GOT3 (cell line): ENCODE data around the gene TESMIN.

Experiments used
- DNase-seq: peaks from one replicate; lab custom pipeline; 2025; ENCODE audit warnings: mixed read lengths; lab: John Stamatoyannopoulos, UW

Gene TESMIN

DNA sequence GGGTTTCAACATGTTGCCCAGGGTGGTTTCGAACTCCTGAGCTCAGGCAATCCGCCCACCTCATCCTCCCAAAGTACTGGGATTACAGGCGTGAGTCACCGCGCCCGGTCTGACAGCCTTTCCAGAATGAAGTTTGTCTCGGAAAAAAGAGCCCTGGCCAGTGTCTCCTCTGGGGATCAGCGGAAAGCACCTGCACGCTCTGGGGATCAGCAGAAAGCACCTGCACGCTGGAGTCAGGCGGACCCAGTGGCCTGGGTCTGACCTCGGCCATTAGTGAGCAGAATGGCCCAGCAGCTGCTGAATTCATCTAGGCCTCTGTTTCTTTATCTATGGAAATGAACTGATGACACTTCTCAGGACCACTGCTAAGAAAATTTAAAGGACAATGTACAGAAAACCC, 10.5 kb upstream of the TESMIN start:
- DNase-seq, result no peak

DNA sequence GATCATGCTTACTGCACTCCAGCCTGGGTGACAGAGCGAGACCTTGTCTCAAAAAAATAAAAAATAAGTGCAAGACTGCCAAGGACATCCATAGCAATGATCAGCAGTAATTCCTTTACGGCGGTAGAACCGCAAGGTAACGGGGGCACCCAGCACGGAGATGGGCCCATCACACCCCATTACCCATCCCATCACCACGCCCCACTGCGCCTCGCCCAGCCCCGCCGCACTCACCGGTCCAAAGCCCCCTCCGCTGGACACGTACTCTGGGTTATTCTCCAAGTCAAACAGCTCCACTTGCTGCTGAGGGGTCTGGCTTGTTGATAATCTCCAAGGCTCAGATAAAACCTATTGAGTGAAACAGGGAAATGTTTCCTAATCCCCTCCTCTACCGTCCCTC, 8.7 kb upstream of the TESMIN start:
- no peak for DNase-seq

DNA sequence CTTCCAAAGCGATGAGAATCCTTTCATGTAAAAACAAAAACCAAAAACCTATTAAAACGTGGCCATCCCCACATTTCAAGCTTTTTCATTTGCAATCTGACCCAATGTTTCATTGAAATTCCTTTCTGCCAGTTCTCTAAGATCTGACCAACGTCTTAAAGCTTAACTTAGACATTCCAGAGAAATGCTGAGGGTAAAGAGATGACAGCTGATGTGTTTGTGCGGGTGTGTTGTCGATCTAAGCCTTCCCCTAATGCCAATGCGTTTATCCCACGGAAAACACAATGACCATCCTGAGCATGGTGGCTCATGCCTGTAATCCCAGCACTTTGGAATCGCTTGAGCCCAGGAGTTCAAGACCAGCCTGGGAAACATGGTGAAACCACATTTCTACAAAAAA, 6.4 kb upstream of the TESMIN start:
- DNase-seq, result no peak

DNA sequence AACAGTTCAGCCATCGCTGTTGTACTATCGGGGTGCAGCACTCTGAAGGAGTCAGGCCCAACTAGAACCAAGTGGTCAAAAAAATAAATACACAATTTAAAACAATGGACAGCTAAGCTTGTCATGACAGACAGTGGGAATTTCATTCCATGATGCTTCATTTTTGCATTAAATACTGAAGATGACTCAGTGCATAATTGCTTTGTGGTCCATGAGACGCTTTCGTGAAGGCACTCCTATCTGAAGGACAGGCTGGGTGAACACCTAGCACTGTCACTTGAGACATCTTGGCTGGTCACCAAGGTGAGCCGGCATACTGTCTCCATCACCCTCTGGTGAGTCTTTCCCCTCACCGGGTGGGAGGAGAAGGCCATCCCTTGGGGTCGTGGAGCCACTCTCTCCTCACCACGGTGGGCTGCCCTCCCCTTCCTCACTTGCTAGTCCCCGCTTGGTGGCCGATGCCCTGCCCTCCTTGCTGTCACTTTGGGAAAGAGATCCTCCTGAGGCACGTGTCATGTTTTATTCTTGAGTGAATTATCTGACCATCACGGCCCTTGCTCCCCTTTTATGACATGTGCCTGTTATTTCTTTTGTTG, 4.9 kb upstream of the TESMIN start:
- DNase-seq, result no peak

DNA sequence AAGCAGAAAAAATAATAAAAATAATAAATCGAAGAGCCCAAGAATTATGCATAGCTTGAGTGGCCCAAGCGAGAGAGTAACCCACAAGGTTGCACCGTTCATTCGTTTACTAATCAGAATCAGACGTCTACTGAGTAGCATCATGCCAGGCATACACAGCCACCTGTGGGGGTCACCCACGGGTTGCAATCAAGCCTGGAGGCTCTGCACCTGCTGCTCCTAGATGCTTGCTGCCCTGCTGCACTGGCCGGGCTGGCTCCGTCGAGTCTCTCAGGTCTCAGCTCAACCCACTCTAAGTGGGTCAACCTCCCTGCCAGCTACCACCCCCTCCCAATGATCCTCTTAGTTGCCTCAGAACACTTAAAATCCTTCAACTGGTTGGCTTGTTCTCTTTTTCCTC, 2.0 kb upstream of the TESMIN start:
- DNase-seq, result no peak

DNA sequence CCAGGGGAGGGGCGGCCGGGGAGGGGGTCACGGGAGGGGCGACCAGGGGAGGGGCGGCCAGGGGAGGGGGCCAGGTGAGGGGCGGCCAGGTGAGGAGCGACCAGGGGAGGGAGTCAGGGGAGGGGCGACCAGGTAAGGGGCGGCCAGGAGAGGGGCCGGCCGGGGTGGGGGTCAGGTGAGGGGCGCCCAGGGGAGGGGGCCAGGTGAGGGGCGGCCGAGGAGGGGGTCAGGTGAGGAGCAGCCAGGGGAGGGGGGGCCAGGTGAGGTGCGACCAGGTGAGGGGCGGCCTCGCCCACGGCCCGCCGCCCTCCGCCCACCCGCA, 355 bp downstream of the TESMIN start:
- no peak for DNase-seq

DNA sequence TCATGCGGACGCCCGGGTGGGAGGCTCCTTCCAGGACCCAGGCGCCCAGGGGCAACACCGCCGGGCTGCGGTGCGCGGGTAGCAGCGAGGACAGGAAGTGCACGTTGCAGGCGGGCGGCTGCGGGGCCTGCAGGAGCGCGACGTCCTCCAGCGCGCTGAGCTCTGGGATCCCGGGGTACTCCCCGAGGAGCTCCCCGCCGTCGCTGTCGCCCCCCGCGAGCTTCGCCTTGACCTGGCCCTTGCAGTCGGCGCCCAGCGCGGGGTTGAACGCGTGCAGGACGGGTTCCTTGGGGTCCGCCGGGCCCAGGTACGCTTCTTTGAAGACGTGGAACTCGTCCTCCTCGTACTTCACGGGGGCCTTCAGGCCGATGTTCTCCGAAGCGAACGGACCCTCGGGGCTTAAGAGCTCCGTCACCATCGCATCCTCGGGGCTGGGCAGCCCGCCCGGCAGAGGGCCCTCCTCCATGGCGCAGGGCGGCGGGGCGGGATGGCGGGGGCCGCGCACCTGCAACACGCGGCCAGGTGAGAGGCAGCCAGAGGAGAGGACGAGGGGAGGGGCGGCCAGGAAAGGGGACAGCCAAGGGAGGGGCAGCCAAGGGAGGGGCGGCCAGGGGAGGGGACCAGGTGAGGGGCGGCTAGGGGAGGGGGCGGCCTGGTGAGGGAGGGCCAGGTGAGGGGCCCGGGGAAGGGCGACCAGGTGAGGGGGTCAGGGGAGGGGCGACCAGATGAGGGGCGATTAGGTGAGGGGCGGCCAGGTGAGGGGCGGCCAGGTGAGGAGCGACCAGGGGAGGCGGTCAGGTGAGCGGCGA, 921 bp downstream of the TESMIN start:
- DNase-seq, result no peak

DNA sequence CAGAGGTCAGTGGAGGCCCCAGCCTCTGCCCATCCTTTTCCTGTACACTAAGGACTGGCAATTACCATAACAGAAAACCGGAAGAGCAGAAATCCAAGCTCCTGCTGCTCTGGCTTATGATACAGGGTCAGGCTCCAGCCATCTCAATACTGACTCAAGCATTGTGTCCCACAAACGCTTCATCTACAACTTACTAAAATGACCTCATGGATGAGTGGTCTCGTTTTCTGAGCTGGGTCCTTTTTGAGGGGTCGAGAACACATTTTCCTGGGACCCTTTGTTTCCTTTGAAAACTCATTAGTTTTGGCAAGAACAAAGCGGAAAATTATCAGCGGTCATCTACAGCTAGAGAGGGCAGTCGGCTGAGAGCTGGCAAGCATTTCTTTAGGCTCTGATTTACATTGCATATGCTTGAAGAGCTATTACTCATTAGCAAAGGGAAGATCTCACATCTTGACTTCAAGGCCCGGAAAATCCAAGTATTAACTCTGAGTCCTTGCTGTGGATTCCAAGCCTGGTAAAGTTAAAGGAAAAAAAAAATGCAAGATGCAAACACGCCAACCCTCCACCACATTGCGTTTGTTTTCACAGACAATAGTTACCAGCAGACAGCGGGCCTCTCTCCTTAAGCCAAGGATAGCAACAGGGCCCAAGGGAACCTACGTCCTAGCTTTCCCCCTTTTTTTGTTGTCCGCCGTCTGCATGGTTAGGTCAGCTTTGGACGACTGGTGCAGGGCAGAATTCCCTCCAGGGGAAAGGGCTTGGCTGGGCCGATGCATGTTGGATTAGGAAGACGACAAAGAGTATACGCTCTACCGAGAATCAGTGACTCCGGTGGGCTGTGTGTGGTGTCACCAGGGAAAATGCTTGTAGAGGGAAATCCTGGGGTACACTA, 1.8 kb downstream of the TESMIN start:
- no peak for DNase-seq

DNA sequence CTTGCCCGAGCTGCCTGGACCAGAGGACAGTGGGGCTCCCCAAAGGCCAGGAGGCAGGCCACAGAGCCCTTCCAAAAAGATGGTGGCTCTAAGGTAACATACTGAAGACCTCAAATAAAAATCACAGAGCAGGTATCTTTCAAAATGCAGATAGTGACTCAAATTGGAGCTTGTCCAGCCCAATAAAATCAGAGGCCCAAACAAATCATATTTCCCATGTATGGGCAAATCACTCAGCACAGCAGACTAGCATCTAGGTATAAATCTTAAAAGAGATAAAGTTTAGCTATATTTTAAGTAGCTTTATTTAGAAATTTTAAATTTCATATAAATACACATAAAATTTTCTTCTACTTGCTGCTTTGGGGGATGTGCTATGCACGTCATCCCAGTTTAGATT, 3.3 kb downstream of the TESMIN start:
- no peak for DNase-seq

DNA sequence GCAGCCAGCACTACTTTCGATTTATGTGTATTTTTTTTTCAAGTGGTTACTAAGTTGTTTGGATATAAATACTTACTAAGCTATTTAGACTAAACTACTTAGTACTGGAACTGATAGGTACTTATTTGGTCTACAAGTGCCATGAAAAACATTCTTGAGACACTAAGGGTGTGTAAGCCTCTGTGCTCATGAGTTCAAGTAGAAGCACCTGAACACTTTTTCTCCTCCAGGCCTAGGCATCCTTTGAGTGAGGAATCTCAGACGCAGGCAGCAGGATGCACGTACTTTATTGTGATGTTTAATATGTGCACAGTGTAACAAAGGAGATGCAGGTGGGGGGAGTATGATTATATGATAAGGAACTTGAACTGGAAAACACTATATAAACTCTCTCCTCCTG, 7.8 kb downstream of the TESMIN start:
- DNase-seq, result no peak

DNA sequence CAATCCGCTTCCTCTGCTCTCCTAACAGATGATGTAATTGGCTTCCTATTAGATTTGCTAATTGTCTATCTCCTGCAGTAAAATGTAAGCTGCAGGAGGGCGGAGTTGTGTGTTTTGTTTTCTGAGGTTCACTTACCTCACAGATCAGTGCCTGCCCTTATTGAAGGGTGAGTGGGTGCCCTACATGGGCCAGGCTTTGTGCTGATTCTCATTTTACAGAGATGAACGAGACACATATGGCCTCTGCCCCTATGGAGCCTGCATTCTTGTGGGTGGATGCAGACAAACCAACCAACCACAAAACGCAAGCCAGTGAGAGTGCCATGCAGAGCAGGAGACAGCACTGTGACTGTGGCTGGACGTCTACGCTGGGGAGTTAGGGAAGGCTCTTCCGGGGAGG, 9.9 kb downstream of the TESMIN start:
- no peak for DNase-seq

DNA sequence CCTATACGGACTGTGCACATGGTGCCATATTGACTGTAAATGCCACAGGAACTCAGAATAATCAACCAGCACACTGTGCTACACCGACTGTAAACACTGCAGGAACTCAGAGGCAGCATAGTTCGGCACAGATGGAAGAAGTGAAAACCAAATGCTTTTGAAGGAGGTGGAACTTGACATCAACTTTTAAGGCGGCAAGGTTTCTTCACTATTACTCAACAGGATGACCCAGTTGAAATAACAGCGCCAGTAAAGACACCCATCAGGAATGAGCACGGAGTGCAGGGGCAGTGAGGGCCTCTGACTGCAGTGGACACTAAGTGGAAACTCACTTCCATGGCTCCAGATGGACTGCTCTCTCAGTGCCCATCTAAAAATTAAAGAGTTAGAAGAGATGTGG, 15.7 kb downstream of the TESMIN start:
- no peak for DNase-seq

DNA sequence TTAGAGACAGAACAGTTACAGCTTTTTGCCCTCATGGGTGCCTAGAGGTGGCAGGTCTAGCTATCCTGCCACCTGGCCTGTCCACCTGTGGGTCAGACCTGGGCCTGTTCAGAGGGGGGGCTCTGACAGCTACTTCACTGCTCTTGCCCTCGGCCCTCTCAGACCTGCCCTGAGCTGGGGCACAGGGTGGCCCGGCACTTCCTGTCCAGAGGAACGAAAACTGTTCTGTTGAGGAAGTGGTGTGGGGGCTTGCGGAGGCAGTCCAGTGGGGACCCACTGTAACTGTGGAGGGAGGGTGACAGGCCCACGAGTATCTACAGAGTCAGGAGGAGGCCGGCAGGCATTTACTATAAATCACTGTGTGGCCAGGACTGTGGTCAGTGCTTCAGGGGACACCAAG, 16.2 kb downstream of the TESMIN start:
- DNase-seq, result no peak

DNA sequence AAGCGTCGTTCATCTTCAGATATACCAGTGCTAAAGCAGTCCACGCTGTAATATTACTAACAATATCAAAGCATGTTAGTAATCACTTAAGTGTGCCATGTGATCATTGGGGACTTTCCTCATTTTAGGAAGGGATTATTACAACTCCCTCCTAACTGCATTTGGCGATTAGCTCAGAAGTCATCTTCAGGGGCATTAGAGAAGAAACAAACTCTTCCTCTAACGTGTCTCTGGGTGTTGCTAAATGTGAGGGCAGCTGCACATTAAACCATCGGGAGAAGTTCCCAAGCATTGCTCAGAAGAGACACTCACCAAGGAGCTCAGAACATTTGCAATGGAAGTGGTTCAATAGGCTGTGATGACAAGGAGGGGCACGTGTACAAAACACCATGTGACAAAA, 17.2 kb downstream of the TESMIN start:
- DNase-seq, result no peak

DNA sequence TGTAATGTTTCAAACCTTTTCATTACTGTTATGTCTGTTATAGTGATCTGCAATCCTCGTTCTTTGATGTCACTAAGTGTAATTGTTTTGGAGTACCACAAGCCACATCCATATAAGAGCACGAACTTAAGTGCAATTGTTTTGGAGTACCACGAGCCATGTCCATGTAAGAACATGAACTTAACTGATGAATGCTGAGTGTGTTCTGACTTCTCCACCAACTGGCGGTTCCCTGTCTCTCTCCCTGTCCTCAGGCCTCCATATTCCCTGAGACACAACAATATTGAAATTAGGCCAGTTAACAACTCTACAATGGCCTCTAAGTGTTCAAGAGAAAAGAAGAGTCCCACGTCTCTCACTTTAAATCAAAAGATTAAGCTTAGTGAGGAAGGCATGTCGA, 23.5 kb downstream of the TESMIN start:
- no peak for DNase-seq

DNA sequence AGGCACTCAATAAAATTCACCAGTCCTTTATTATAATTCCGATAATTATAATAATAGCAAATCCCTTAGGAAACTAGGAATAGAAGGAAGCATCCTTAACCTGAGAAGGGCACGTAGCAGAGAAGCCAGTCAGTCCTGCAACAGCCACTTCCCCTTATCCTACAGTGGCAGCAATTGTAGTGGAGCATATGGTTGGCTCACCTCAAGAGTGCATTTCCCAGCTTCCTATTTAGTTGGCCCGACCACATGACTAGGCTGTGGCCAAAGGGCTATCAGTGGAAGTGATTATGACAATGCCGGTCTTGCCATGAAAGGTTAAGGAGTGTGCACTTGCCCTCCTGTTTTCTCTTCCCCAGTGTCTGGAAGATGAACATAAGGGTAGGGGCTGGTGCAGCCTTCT, 27.0 kb downstream of the TESMIN start:
- DNase-seq, result no peak

DNA sequence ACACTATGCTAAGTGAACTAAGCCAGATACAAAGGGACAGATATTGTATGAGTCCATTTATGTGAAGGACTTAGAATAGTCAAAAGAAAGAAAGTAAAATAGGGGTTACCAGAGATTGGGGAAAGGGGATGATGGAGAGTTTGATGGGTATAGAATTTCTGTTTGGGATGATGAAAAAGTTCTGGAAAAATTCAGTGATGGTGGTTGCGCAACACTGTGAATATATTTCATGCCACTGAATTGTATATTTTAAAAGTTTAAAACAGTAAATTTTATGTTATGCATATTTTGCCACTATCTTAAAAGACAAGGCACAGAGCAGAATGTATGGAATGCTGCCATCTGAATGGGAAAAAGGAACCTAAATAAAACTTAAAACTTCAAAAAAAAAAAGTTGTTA, 29.2 kb downstream of the TESMIN start:
- DNase-seq, result no peak

DNA sequence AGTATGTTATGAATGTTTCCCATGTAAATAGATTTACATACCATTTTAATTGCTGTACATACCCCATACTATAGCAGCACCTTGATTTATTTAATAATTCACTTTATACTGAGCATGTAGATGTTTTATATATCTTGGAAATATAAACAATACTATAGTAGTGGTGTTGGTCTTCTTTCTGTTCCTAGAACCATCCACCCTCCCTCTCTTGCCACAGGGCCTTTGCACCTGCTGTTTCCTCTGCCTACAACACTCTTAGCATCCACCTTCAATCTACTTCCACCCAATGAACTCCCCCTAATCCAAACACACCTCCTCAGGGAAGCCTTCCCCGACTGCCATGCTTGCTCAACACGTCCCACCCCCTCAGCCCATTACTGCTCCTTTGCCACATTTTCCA, 30.2 kb downstream of the TESMIN start:
- no peak for DNase-seq

DNA sequence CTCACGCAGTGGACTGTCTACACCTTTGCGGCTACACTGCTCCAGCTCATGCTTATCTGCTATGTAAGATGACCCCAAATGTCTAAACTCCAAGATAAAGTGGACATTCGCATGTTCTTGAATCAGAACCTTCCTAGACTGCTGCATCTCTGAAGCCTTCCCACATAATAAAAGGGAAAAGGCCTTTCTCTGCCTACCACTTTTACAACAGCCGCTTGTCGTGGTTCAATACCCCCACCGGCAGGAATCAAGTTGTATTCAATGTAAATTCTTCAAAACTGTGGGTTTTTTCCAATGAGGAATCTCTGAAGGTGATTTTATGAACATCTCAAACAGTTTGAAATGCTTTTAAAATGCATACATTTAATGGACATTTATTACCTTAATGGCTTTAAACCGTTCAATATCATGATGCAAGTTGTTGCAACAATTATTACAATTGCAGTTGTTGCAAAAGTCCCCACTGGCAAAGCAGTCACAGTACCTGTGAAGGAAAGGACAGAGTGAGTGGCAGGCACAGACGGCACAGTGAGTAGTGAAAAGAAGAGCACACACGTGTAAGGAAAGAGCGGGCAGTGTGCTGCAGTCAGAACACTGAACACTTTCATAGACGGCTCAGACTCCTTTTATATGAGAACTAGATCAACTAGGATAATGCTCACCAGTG, 35.7 kb downstream of the TESMIN start:
- no peak for DNase-seq

DNA sequence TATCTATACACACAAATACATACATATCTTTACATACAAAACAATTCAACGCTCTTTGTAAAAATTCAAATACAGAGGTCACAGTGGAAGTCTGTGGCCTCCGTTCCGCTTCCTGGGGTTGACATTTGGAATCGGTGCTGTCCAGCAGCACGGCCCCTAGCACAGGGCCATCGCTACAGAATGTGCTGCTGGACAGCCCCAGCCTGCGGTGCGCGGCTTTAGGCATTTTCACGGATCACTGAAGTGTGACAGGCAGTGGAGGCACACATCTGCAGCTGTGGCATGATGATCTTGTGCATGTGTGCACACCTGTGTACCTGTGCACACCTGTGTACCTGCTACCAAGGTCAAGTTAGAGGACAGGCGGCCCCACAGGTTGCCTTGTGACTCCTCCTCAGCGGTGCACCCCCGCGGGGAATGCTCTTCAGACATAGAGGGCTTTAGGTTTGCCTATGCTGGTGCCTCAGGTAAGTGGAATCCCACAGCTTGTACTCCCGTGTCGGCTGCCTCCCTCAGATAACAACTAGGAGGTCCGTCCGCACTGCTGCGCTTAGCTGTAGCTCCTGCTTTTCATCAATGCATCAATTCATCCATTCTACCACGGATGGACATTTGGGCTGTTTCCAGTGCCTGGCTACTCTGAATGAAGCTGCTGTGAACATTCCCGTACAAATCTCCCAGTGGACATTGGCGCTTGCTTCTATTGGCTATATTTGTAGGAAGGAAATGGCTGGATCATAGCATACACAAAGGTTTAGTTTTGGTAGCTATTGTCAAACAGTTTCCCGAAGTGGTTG, 37.1 kb downstream of the TESMIN start:
- no peak for DNase-seq

DNA sequence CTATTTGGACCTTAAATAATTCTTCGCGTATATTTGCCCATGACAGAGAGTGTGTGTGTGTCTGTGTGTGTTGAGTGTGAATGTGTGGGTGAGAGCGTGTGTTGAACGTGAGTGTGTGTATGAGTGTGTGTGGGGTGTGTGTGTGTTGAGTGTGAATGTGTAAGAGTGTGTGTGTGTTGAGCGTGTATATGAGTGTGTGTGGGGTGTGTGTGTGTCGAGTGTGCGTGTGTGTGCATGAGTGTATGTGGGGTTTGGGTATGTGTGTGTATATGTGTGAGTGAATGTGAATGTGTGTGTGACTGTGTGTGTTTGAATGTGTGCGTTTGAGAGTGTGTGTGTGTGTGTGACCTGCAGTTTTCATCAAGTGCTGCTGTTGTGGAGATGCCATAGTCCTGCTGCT, 40.2 kb downstream of the TESMIN start:
- DNase-seq, result no peak

DNA sequence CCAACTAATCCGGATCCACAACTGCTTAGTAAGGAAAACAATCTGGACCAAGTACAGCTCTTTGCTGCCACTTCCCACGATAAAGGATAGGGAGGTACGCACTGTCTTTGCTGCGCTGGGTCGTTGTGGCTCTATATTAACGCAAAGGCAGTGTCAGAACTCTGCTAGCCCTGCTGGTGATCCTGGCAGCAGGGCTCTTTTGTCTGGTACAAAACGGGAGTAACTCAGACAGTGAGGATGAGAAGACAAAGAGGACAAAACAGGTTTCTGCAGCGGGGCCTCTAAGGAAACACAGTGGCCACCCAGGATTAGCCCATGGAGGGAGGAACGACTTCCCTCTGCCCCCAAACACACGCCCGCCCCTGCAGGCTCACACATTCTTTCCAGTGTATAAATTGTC, 40.9 kb downstream of the TESMIN start:
- DNase-seq, result no peak
